Occipital lobe (tissue), 2 donors: ENCODE measurements around the gene USF1. TPM values are rescaled to one million over a fixed set of nuclear protein-coding genes. Genes with fewer than 3 reads are reported as not detected.

ENCODE experiments used
- DNase-seq: peaks from one replicate; lab custom pipeline; 2025; lab: John Stamatoyannopoulos, UW
- total RNA-seq: library from RNA; depleted of rRNA; stranded (reverse); fragments of >200 nt; gene quantifications from one replicate; pipeline ENCODE4 v1.2.3, GENCODE V29; 2014

Gene USF1, protein sequence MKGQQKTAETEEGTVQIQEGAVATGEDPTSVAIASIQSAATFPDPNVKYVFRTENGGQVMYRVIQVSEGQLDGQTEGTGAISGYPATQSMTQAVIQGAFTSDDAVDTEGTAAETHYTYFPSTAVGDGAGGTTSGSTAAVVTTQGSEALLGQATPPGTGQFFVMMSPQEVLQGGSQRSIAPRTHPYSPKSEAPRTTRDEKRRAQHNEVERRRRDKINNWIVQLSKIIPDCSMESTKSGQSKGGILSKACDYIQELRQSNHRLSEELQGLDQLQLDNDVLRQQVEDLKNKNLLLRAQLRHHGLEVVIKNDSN
- 131 TPM for total RNA-seq

DNA sequence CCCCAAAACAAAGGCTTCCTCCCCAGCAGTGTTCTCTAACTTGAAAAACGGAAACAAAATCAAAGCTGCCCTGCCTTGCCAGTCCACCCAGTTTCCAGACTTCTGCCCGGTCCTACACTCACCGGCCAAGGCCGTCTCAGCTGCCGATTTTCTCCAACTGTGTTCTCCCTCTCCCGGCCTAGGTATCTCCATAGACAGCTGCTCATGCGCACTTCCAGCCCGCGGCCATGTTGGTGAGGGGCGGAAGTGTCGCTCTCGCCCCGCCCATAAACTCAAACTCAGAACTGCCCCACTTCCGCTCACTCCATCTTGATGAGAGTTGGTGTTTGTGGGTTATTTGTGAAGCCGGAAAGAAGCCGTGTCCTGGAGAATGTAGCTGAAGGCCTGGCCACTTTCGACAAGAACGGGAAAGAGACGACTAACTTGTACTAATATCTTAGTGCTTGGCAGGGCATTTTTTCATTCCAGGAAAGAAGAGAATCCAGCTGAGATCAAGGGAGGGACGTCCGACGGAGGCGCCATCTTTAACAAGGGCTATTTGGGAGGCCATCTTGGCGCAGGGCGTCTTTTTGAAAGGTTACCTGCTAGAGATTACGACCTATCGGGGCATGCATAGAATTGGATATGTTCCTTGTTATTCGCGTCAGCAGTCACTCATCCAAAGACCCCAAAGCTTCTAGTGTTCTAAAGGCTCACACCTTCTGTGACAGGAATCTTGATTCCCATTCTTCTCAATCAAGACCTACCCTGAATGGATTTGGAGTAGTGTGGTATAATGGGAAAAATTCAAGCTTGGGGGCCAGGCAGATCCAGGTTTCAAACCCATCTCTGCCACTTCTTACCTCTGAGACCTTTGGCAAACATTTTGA lies at the start of gene USF1:
Gene USF1 (minus strand): TSS at position 242 of the 869 bp plus-strand sequence. CDS start 2,702 bp downstream, outside the sequence.
- DNase-seq = peak; percentile 88

GRCh38 chr1:161095230-161095629 lies 49.5 kb upstream of the USF1 start:
- DNase-seq = no peak

- no peak for DNase-seq
Observed at GRCh38 chr1:161094481-161094880, 48.7 kb upstream of the USF1 start.

DNA sequence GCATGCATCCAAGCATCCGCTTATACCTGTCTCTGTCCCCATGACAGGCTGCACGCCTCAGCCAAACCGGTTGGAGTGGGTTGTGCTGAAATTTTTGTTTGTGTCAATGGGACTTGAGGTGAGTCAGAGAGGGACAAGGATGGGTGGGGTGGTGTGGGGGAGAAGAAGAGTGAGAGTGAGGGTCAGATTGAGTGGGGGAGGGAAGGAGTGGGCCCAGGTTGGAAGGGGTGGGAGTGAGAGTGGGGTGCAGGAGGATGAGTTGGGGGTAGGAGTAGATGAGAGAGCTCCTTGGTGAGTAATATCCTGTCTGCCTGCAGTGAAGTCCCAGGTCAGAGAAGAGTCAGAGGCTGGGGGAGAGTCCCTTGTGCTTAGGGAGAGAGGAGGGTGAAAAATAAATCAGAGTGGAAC lies 46.8 kb upstream of the USF1 start:
- DNase-seq = no peak

DNA sequence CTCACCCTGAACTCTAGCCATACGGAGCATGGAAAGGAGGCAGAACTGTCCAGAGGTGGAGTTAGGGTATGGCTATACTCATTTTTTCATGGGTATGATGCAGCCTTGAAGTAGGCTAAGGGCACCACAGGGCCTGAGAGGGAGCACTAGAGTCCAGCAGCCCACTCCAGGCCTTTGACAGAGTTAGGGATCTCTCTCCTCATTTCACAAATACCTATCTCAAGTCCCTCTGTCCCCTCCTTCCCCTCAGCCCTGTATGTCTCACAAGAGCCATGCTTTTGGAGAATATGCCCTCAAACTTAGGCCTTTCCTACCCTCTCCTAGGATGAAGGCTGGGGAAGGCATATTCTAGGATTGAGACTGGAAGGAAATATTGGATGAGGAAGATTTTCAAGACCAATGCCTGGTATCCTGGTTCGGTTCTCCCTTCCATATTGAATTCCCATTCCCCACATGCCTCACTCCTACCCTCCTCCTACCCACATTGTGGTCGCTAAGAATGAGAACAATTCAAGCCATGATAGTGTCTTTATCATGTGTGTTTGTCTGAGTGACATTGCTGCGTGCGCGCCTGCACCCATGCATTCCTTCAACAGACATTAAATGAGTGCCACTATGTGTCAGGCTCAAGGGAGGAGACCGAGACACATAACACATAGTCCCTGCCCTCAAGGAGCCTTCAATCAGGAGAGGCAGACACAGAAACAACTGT lies 46.2 kb upstream of the USF1 start:
- DNase-seq = no peak

GRCh38 chr1:161091093-161091492 lies 45.3 kb upstream of the USF1 start:
- no peak for DNase-seq

GRCh38 chr1:161090617-161091016 lies 44.8 kb upstream of the USF1 start:
- no peak for DNase-seq

DNA sequence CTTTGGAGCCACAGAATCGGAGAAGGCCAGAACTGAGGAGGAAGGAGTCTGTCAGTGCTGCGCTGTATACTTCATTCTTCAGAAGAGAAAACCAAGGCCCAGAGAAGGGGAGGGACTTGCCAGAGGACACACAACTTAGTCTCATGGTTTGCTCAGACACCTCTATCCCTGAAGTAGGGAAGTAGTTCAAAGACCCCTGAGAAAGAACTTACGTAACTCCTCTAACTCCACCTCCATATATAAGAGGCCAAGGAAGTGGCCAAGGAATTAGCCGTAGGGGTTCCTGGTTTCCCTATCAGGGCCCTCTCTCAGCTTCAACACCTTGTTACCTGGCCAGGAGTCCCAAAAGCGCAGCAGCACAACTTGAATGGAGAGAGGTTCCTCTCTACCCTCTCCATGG lies 44.2 kb upstream of the USF1 start:
- no peak for DNase-seq

DNA sequence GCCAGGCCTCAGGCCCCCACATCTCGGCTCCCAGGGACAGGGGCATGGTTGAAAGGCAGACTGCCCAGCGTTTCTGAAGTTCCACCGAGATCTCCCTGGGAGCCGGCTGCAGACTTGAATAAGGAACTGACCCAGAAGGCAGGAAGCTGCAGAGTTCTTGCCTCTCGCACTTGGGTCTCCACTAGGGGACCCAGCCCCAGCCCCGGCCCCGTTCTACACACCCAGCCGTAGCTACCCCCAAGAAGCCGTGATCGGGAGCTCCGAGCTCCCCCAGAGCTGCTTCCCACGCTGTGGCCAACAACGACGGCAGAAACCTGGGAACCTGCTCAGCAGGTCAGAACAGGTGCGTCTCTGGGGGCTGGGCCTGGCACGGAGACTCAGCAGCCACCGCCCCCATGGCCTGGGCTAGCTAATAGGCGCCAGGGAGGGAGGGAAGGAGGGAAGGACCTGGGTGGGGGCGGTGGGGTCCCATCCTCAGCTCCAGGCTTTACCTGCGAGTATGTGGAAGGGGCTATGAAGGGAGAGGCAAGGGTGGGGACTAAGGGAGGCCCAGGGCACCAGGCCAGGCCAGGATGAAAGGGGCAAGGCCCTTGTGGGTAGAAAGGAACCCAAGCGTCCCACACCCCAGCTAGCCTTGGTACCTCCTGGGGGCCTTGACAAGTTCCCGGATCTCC lies 43.6 kb upstream of the USF1 start, which contains the start of gene NECTIN4:
Gene NECTIN4 (minus strand): TSS at position 308 of the 674 bp plus-strand sequence. CDS start 262 bp downstream, at position 46.
- no peak for DNase-seq

DNA sequence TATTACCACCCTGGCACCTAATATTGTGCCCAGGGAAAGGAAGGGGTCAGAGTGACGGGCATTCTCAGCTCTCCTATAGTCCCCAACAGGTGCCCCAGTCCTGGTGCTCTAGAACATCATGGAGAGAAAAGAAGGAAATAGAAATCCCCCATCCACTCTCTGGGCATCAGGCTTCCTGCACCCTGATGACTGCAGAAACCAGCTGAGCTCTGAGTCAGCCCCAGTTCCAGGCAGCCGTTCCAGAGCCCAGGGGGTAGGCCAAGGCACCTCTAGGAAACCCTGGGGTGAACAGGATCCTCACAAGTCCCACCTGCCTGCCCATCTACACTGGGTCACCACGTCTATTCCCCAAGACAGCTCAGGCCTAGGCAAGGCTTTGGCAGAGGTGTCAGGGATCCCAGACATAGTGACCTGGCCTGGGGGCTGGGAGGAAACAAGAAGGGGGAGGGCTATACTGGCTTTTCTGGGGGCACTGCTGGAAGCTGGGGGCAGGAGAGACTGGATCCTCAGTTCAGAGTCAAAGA lies 42.9 kb upstream of the USF1 start:
- no peak for DNase-seq

DNA sequence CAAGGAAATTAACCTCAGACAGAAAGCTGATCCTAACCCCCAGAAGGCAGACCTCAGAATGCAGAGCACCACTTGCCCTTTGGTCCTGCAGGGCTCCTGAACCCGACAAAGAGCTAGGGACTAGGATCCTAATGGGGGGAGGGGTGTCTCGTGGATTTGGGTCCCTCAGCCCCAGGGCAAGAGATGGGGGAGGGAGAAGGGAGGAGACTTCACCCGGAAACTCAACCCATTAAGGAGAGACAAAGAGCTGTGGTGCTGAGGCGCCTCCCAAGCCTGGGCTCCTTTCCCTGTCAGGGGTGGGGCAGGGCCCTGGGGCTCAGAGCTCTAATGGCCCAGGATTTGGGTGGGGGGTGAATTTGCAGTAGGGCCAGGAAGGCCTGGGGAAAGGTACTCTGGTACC lies 40.7 kb upstream of the USF1 start:
- no peak for DNase-seq

DNA sequence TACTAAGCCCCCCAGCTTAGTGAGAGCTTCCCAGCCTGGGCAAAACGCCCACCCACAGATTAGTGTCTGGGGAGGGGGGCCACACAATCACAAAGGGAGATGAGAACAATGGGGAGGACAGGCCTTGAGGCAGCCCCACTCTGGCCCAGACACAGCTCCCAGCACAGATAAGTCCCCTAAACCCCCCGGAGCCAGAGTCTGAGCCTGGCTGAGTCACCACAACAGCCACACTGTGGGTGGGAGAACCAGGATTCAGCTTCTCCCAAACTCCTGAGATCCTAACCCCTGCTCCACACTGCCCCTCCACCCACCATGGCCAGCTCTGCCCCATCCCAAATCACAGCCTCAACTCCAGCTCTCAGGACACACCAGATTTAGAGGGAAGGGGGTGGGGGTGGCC lies 39.4 kb upstream of the USF1 start:
- DNase-seq = no peak

- DNase-seq = no peak
Observed at GRCh38 chr1:161084597-161084988, 38.8 kb upstream of the USF1 start.

DNA sequence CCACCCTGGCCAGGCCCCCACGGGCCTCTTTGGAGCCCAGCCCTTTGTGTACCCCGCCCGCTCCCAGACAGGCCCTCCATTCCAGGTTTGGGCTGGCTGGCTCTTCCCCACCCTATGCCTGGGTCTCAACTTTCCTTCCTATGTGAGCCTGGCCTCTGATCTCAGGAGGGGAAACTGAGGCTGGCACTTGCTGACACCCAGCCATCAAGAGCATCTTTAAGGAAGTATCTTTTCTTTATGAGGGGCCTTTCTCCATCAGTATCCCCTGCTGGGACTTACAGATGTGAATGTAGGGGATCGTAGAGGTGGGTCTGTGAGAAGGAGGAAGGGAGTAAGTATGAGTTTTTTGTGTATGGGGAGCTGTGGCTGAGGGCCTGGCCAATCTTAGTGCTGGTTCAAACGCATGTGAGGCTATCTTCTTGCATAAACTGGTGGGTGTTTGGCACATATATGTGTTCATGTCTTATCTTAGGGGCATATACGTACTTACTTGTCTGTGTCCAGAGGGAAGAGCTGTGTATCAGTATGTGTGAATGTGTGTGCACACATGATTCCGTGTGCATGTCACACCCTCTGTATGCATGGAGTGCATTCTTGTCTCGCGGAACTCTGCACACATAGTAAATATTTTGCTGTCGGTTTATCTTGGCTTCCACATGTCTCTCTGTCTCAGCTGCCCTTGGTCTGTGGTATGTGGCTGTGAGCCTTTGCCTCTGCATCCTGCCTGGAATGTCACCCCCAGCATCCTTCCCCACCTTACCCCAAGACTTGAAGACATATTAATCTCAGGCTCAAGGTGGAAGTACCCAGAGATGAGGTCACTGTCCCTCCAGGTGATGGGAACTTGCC lies 38.2 kb upstream of the USF1 start:
- DNase-seq = no peak

- no peak for DNase-seq
Observed at GRCh38 chr1:161082996-161083747, 37.4 kb upstream of the USF1 start.

GRCh38 chr1:161082483-161082882 lies 36.7 kb upstream of the USF1 start:
- DNase-seq = no peak

DNA sequence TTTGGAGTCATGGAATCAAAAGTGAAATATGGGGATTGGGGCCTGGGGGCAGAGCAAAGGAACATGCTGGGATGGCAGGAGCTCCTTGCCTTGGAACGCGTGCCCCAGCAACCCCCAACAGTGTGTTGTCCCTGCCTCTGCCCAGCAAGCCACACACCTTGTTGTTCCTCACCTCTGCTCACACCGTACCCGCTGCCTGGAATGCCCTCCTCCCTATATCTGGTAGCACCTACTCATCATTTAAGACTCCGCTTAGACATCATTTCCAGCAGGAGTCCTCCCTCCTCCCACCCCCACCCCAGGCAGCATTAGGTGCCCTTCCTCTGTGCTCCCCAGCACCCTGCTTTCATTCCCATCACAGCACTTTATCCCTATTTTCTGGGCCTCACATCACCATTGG lies 35.7 kb upstream of the USF1 start:
- DNase-seq = no peak

- DNase-seq = no peak
Observed at GRCh38 chr1:161080441-161081405, 34.9 kb upstream of the USF1 start.
